Neural progenitor cell (in vitro differentiated cells): Measurements from ENCODE around the gene GNG12. TPM values are rescaled to one million over a fixed set of nuclear protein-coding genes. Genes with fewer than 3 reads are reported as not detected.

Experiments
- DNase-seq: peaks from one replicate; pipeline ENCODE4 v3.0.0-alpha.2; 2016; ENCODE audit warnings: low spot score
- H2AFZ ChIP-seq: fragments of 200-600 bp; sonication (generic); replicated peaks from 2 replicates; pipeline ENCODE4 v1.6.1; 2016; ENCODE audit warnings: antibody characterized with exemption
- H3F3A ChIP-seq: fragments of 200-600 bp; sonication (generic); 2 replicates; pipeline ENCODE4 v1.6.1; 2016; ENCODE audit warnings: antibody characterized with exemption, low read depth
- H3K27ac ChIP-seq: fragments of 200-600 bp; sonication (generic); 2 replicates; pipeline ENCODE4 v1.5.1; 2016; ENCODE audit warnings: mild to moderate bottlenecking
- H3K27me3 ChIP-seq: fragments of 200-600 bp; sonication (generic); 2 replicates; pipeline ENCODE4 v1.6.1; 2016; ENCODE audit warnings: mild to moderate bottlenecking, moderate library complexity
- H3K36me3 ChIP-seq: fragments of 200-600 bp; sonication (generic); 2 replicates; pipeline ENCODE4 v1.5.1; 2016
- H3K4me1 ChIP-seq: fragments of 200-600 bp; sonication (generic); 2 replicates; pipeline ENCODE4 v1.6.1; 2016; ENCODE audit warnings: mixed run types
- H3K4me2 ChIP-seq: fragments of 200-600 bp; sonication (generic); 2 replicates; pipeline ENCODE4 v1.6.1; 2016
- H3K4me3 ChIP-seq: fragments of 200-600 bp; sonication (generic); 2 replicates; pipeline ENCODE4 v1.5.1; 2016
- H3K79me2 ChIP-seq: fragments of 200-600 bp; sonication (generic); 2 replicates; pipeline ENCODE4 v1.6.1; 2016; ENCODE audit warnings: low read depth
- H3K9ac ChIP-seq: fragments of 200-600 bp; sonication (generic); 2 replicates; pipeline ENCODE4 v1.6.1; 2016
- H3K9me3 ChIP-seq: fragments of 200-600 bp; sonication (generic); 2 replicates; pipeline ENCODE4 v1.5.1; 2016; ENCODE audit warnings: low read depth
- H4K20me1 ChIP-seq: fragments of 200-600 bp; sonication (generic); 2 replicates; pipeline ENCODE4 v1.6.1; 2016; ENCODE audit warnings: low read depth
- H3K27ac Mint-ChIP-seq: 3 replicates; pipeline ENCODE4 v1.8.0; 2021; ENCODE audit warnings: mixed read lengths
- H3K27me3 Mint-ChIP-seq: 2 replicates; pipeline ENCODE4 v1.8.0; 2022; ENCODE audit warnings: low read depth, mild to moderate bottlenecking, inconsistent platforms, moderate library complexity, mixed read lengths; ENCODE audit not compliant: insufficient read depth
- H3K36me3 Mint-ChIP-seq: 3 replicates; pipeline ENCODE4 v1.8.0; 2021; ENCODE audit warnings: mixed read lengths
- H3K4me1 Mint-ChIP-seq: 3 replicates; pipeline ENCODE4 v1.8.0; 2021; ENCODE audit warnings: mixed read lengths
- H3K4me3 Mint-ChIP-seq: 3 replicates; pipeline ENCODE4 v1.8.0; 2021; ENCODE audit warnings: mild to moderate bottlenecking, moderate library complexity, mixed read lengths
- H3K9me3 Mint-ChIP-seq: 3 replicates; pipeline ENCODE4 v1.8.0; 2020; ENCODE audit warnings: mixed read lengths
- EZH2 ChIP-seq: fragments of 200-600 bp; sonication (generic); IDR thresholded peaks from 2 replicates; pipeline ENCODE4 v1.6.1; 2017; ENCODE audit warnings: antibody characterized with exemption, mild to moderate bottlenecking, moderate library complexity
- EZH2phosphoT487 ChIP-seq: fragments of 200-600 bp; sonication (generic); IDR thresholded peaks from 2 replicates; pipeline ENCODE4 v1.6.1; 2017; ENCODE audit warnings: antibody characterized with exemption
- total RNA-seq: library from RNA; depleted of rRNA; stranded (reverse); fragments of >200 nt; gene quantifications from 2 replicates; pipeline ENCODE4 v1.2.3, GENCODE V29; 2015; ENCODE audit warnings: low replicate concordance
- TF ChIP-seq, protein P1 (sequence below): fragments of 200-600 bp; sonication (generic); IDR thresholded peaks from 2 replicates; pipeline ENCODE4 v1.5.1; 2017; ENCODE audit warnings: antibody characterized with exemption, mild to moderate bottlenecking

Gene GNG12
- total RNA-seq, 1 donor from 2014 or later, result 44.5 TPM

DNA sequence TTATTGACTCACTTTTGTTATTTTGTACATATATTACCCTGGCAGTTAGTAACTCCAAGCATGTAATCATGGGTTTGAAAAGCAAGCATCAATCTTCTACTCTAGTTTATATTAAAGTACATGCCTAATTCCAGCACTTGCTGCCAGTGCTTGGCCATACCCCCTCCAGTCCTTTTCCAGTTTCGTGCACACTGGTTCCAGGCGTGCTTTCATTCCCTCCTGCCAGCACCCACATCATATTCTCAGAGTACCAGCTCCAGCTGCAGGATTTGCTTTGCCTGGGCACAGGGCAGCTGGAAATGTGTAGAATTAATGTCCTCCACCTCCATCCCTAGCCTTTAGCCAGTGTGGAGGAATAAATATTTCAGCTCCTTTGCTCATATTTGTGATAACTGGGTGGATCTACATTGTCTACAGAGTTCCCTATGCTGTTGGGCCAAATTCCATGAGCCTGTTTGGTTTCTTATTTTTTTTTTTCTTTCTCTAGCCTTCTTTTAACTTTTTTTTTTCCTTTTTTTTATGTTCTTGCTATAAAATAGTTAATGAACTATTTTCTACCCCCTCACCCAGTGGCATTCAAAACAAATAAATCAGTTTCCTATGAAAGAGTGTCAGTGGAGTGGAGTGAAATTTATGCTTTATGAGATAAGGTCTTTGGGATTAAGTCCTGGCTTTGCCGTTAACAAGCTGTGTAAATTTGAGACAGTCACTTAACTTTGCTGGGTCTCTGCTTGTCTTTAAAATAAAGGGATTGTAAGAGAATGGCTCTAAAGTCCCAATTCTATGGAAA lies 2.6 kb upstream of the GNG12 start:
- H3K79me2 ChIP-seq, result peaks cover 5% of the 10 kb centered on the region
- H3K27ac Mint-ChIP-seq, result no peak overlapping the region
- H3K9me3 ChIP-seq, result no peaks in the 10 kb centered on the region
- H3K36me3 ChIP-seq, result no peaks in the 10 kb centered on the region
- no peaks in the 10 kb centered on the region for H3K9me3 Mint-ChIP-seq
- H3K9ac ChIP-seq, result no peak overlapping the region
- H3K4me3 ChIP-seq, result no peak overlapping the region
- no peak overlapping the region for H2AFZ ChIP-seq
- H3K4me1 Mint-ChIP-seq, result peaks cover 39% of the 10 kb centered on the region
- no peak for DNase-seq
- no peaks in the 10 kb centered on the region for H3K36me3 Mint-ChIP-seq
- TF ChIP-seq EZH2phosphoT487, result no peak
- no peak for TF ChIP-seq EZH2
- TF ChIP-seq, protein P1, sequence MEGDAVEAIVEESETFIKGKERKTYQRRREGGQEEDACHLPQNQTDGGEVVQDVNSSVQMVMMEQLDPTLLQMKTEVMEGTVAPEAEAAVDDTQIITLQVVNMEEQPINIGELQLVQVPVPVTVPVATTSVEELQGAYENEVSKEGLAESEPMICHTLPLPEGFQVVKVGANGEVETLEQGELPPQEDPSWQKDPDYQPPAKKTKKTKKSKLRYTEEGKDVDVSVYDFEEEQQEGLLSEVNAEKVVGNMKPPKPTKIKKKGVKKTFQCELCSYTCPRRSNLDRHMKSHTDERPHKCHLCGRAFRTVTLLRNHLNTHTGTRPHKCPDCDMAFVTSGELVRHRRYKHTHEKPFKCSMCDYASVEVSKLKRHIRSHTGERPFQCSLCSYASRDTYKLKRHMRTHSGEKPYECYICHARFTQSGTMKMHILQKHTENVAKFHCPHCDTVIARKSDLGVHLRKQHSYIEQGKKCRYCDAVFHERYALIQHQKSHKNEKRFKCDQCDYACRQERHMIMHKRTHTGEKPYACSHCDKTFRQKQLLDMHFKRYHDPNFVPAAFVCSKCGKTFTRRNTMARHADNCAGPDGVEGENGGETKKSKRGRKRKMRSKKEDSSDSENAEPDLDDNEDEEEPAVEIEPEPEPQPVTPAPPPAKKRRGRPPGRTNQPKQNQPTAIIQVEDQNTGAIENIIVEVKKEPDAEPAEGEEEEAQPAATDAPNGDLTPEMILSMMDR, result no peak
- no peak overlapping the region for H3K4me3 Mint-ChIP-seq
- peaks cover 2% of the 10 kb centered on the region for H3K27me3 Mint-ChIP-seq
- no peak overlapping the region for H3K27ac ChIP-seq
- no peaks in the 10 kb centered on the region for H4K20me1 ChIP-seq
- peaks cover 53% of the 10 kb centered on the region for H3K4me1 ChIP-seq
- peaks cover 26% of the 10 kb centered on the region for H3F3A ChIP-seq
- H3K4me2 ChIP-seq, result no peak overlapping the region
- peaks cover 39% of the 10 kb centered on the region for H3K27me3 ChIP-seq

DNA sequence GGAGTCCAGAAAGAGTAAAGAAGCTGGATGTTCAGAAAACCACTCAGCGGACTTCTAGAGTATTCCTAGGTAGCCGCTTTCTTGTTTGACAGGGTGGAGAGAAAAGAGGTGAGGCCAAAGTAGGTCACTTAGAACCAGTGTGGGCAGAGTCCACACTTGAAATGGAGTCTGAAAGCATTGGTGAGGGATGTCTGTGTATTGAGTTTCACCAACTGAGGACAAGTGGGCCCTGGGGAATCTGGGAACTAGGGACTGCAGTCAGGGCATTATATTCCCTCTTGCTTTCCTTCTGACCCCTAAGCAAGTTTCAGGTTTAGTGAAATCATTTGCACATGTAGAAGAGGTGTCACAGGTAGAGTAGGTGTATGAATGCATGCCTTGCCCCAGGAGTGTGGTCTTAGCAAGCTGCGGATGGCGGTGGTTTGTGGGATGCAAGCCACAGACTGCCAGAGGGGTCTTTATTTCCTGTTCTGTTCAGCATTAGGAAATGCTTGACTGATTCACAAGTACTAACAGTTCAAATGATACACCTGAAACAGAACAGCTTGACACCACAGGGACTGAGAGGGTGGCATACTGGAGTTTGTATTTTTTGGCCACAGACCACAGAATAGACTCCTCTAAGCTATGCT lies 1.1 kb upstream of the GNG12 start:
- H2AFZ ChIP-seq, result no peak overlapping the region
- no peaks in the 10 kb centered on the region for H3K36me3 ChIP-seq
- H4K20me1 ChIP-seq, result no peaks in the 10 kb centered on the region
- Mint-ChIP-seq H3K4me3 (peak overlapping the region; percentile 95), H3K36me3 (no peaks in the 10 kb centered on the region), H3K27me3 (peaks cover 2% of the 10 kb centered on the region), H3K27ac (no peak overlapping the region), H3K9me3 (no peaks in the 10 kb centered on the region), H3K4me1 (peaks cover 41% of the 10 kb centered on the region)
- DNase-seq, result no peak
- H3K4me2 ChIP-seq, result no peak overlapping the region
- H3K27me3 ChIP-seq, result peaks cover 45% of the 10 kb centered on the region
- H3K9ac ChIP-seq, result no peak overlapping the region
- H3K27ac ChIP-seq, result no peak overlapping the region
- H3F3A ChIP-seq, result peaks cover 26% of the 10 kb centered on the region
- H3K4me3 ChIP-seq, result no peak overlapping the region
- TF ChIP-seq EZH2 (no peak), EZH2phosphoT487 (no peak)
- TF ChIP-seq, protein P1, result no peak
- peaks cover 47% of the 10 kb centered on the region for H3K4me1 ChIP-seq
- H3K79me2 ChIP-seq, result peaks cover 14% of the 10 kb centered on the region
- H3K9me3 ChIP-seq, result no peaks in the 10 kb centered on the region

DNA sequence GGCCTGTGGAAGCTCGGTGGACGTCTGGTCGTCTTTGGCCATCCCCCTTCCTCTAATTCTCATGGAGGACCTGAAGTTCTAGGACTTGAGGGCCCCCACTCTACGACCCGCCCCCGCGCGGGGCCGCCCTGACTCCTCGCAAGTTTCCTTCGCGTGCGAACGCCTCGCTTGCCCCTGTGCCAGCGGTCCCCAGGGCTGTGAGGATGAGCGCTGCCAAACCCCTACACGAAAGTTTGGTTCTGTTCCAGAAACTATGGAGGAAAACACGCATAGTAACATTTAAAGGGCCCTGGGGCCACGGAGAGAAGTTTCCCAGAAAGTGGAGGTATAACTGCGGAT lies 304 bp upstream of the GNG12 start:
- H2AFZ ChIP-seq, result peak overlapping the region; percentile 99
- H3K9me3 ChIP-seq, result no peaks in the 10 kb centered on the region
- peaks cover 45% of the 10 kb centered on the region for H3K27me3 ChIP-seq
- H3K4me3 Mint-ChIP-seq, result peak overlapping the region; percentile 95
- peaks cover 22% of the 10 kb centered on the region for H3K79me2 ChIP-seq
- peaks cover 35% of the 10 kb centered on the region for H3K4me1 Mint-ChIP-seq
- H3K27ac Mint-ChIP-seq, result no peak overlapping the region
- peak; percentile 21 for DNase-seq
- H3F3A ChIP-seq, result peaks cover 26% of the 10 kb centered on the region
- H3K36me3 ChIP-seq, result no peaks in the 10 kb centered on the region
- peaks cover 39% of the 10 kb centered on the region for H3K4me1 ChIP-seq
- H4K20me1 ChIP-seq, result no peaks in the 10 kb centered on the region
- no peak overlapping the region for H3K27ac ChIP-seq
- H3K4me2 ChIP-seq, result peak overlapping the region; percentile 87
- no peak overlapping the region for H3K9ac ChIP-seq
- peak overlapping the region; percentile 79 for H3K4me3 ChIP-seq
- no peaks in the 10 kb centered on the region for H3K9me3 Mint-ChIP-seq
- TF ChIP-seq EZH2phosphoT487 (no peak), EZH2 (no peak)
- TF ChIP-seq, protein P1, result no peak
- H3K27me3 Mint-ChIP-seq, result peaks cover 2% of the 10 kb centered on the region
- H3K36me3 Mint-ChIP-seq, result peaks cover 1% of the 10 kb centered on the region
